HUES64 (cell line): Measurements from ENCODE around the gene PRL. TPM values are rescaled to one million over a fixed set of nuclear protein-coding genes. Genes with fewer than 3 reads are reported as not detected.

Source experiments
- H3K27ac ChIP-seq: 2 replicates; pipeline ENCODE4 v1.7.0; 2013; ENCODE audit warnings: low read depth, low read length, inconsistent platforms
- H3K27me3 ChIP-seq: 2 replicates; pipeline ENCODE4 v1.6.1; 2013; ENCODE audit warnings: mild to moderate bottlenecking, low read length; ENCODE audit not compliant: insufficient read depth
- H3K36me3 ChIP-seq: 2 replicates; pipeline ENCODE4 v1.6.1; 2013; ENCODE audit warnings: mild to moderate bottlenecking, low read length; ENCODE audit not compliant: insufficient read depth
- H3K4me1 ChIP-seq: 2 replicates; pipeline ENCODE4 v1.6.1; 2013; ENCODE audit warnings: mild to moderate bottlenecking, low read length, moderate library complexity; ENCODE audit not compliant: insufficient read depth
- H3K4me3 ChIP-seq: 2 replicates; pipeline ENCODE4 v1.5.1; 2013; ENCODE audit warnings: mild to moderate bottlenecking, low read length, moderate library complexity
- H3K9ac ChIP-seq: 2 replicates; pipeline ENCODE4 v1.6.1; 2013; ENCODE audit warnings: mild to moderate bottlenecking, low read depth, low read length
- H3K9me3 ChIP-seq: 2 replicates; pipeline ENCODE4 v1.6.1; 2013; ENCODE audit warnings: low read depth, low read length; ENCODE audit not compliant: insufficient read depth
- WGBS: fragments of 150-250, 120-280 bp; methylation state at CpG from one replicate; pipeline ENCODE4 v1.1.7; 2013; ENCODE audit warnings: missing lambda C conversion rate; 5-methylcytosine and 5-hydroxymethylcytosine counted together
- polyA plus RNA-seq, 2 experiments: library from polyadenylated mRNA; stranded (reverse); fragments of 50-300 nt; gene quantifications; one replicate each; pipeline ENCODE4 v1.2.3, GENCODE V29; 2013

PRL gene
- not detected for polyA plus RNA-seq (2013, experiment 1 of 2)
- polyA plus RNA-seq (2013, experiment 2 of 2): not detected

- H3K36me3 ChIP-seq: no peaks in the 10 kb centered on the region
- no peaks in the 10 kb centered on the region for H3K9me3 ChIP-seq
- no peak within 1 kb of the TSS for H3K9ac ChIP-seq
- WGBS: 91% methylated on average over 5 of the region's 6 CpGs
- no peak within 1 kb of the TSS for H3K4me3 ChIP-seq
- no peak within 1 kb of the TSS for H3K27ac ChIP-seq
- no peaks in the 10 kb centered on the region for H3K27me3 ChIP-seq
- H3K4me1 ChIP-seq: peaks cover 7% of the 10 kb centered on the region; the same call in 1 of the 2 replicates
These were observed at the start of gene PRL for GRCh38 chr6:22296936-22297335. PRL (minus strand) TSS chr6:22297036; CDS start chr6:22296982, 54 bp downstream.

DNA sequence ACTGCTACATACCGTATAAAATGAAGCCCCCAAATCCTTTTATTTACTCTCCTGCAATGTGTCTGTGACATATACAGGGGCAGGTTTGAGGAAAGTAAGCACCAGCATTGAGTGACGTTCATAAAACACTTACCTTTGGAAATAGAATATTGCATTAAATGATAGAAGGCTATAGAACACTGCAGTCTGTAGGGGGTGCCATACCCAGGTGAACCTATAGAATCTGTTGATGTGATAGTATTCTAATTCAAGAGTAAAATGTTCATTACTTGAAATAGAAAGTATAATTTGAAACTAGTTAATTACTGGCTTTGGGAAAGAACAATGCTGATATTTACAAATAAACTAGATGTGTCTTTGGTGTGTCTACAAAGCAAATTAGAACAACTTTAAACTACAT is 47.0 kb upstream of the PRL start:
- H3K4me1 ChIP-seq: no peaks in the 10 kb centered on the region
- H3K9me3 ChIP-seq: no peaks in the 10 kb centered on the region
- no peaks in the 10 kb centered on the region for H3K27me3 ChIP-seq
- no peaks in the 10 kb centered on the region for H3K36me3 ChIP-seq
- H3K4me3 ChIP-seq: no peak overlapping the region
- 80% methylated on average over 2 of the region's 2 CpGs for WGBS
- no peak overlapping the region for H3K9ac ChIP-seq
- no peak overlapping the region for H3K27ac ChIP-seq

DNA sequence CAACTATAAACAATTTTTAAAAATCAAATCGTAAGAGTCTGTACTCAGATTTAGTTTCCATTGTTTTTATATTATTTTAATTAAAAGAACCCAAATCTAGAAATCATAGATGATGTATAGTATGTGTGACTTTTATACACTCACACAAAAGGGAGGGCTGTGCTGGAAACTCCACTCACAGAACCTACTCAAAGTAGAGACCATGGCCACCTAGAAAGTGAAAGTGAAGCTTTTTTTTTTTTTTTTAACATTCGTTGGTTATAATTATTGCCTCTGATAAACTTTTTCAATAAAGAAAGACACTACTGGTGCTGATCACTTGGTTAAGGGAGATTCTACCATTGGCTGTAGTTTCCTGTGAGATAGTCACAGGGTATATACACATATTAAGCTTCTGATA is 37.9 kb upstream of the PRL start:
- Histone ChIP-seq H3K36me3 (no peaks in the 10 kb centered on the region), H3K27ac (no peak overlapping the region), H3K9ac (no peak overlapping the region), H3K27me3 (no peaks in the 10 kb centered on the region), H3K4me1 (peaks cover 7% of the 10 kb centered on the region; the same call in 1 of the 2 replicates), H3K4me3 (no peak overlapping the region), H3K9me3 (no peaks in the 10 kb centered on the region)
- no CpG with 5 or more reads among the region's 2 CpGs for WGBS

- no peaks in the 10 kb centered on the region for H3K9me3 ChIP-seq
- H3K4me1 ChIP-seq: peaks cover 7% of the 10 kb centered on the region; the same call in 1 of the 2 replicates
- no peaks in the 10 kb centered on the region for H3K27me3 ChIP-seq
- H3K27ac ChIP-seq: no peak overlapping the region
- H3K4me3 ChIP-seq: no peak overlapping the region
- no peaks in the 10 kb centered on the region for H3K36me3 ChIP-seq
- H3K9ac ChIP-seq: no peak overlapping the region
These were observed 37.0 kb upstream of the PRL start for GRCh38 chr6:22333802-22334201.

DNA sequence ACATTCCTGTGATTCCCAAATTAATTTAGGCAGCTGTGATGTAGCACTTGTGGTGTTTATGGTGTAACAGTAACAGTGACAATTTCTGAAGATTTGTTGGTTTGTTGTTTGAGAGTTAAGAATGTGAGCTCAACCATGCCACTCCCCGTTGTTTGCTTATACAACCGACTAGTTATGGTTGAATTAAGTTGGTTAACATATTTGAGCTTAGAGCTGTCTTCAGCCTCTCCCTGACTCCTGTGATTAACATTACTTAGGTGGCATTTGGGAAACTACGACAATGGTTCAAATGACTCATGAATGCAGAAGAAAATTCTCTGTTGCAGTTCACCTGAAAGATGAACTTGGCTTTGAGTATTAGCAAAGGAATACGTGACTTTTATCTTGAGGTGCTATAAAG is 35.9 kb upstream of the PRL start:
- Histone ChIP-seq H3K4me1 (peaks cover 7% of the 10 kb centered on the region; the same call in 1 of the 2 replicates), H3K9ac (no peak overlapping the region), H3K9me3 (no peaks in the 10 kb centered on the region), H3K27me3 (no peaks in the 10 kb centered on the region), H3K36me3 (no peaks in the 10 kb centered on the region), H3K4me3 (no peak overlapping the region), H3K27ac (no peak overlapping the region)
- WGBS: 76% methylated on average over 3 of the region's 4 CpGs

- 95% methylated on average over 2 of the region's 2 CpGs for WGBS
- no peaks in the 10 kb centered on the region for H3K36me3 ChIP-seq
- H3K9me3 ChIP-seq: no peaks in the 10 kb centered on the region
- H3K9ac ChIP-seq: no peak overlapping the region
- H3K27me3 ChIP-seq: no peaks in the 10 kb centered on the region
- peaks cover 7% of the 10 kb centered on the region; the same call in 1 of the 2 replicates for H3K4me1 ChIP-seq
- H3K4me3 ChIP-seq: no peak overlapping the region
- H3K27ac ChIP-seq: no peak overlapping the region
These were observed 35.4 kb upstream of the PRL start for GRCh38 chr6:22332216-22332615.

GRCh38 chr6:22330941-22331340 is 34.1 kb upstream of the PRL start:
- Histone ChIP-seq H3K4me3 (no peak overlapping the region), H3K9me3 (no peaks in the 10 kb centered on the region), H3K27me3 (no peaks in the 10 kb centered on the region), H3K36me3 (no peaks in the 10 kb centered on the region), H3K27ac (no peak overlapping the region), H3K9ac (no peak overlapping the region), H3K4me1 (peaks cover 7% of the 10 kb centered on the region; the same call in 1 of the 2 replicates)
- WGBS: 93% methylated on average over 4 of the region's 4 CpGs

- no peak overlapping the region for H3K27ac ChIP-seq
- WGBS: 93% methylated on average over 5 of the region's 5 CpGs
- H3K4me3 ChIP-seq: no peak overlapping the region
- H3K9ac ChIP-seq: no peak overlapping the region
- no peaks in the 10 kb centered on the region for H3K36me3 ChIP-seq
- no peaks in the 10 kb centered on the region for H3K27me3 ChIP-seq
- no peaks in the 10 kb centered on the region for H3K9me3 ChIP-seq
- peaks cover 7% of the 10 kb centered on the region; the same call in 1 of the 2 replicates for H3K4me1 ChIP-seq
These were observed 31.6 kb upstream of the PRL start for GRCh38 chr6:22328474-22328873.

DNA sequence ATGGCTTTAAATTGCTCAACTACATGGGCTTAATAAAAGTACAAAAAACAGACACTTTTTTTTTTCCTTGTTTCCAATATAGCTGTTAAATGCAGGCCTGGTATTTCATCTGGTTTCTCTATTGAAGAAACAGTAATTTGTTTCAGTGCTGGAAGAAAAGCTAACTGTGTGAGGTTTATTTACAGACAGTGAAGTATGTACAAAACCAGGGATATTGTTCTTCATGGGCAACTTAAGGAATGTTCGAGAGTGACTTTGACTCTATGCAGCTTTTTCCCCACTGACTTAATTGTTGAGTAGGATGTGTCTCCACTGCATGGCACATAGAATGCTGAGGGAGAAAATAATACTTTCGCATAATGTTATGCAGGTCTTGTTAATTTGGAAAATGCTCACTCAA is 31.0 kb upstream of the PRL start:
- Histone ChIP-seq H3K27ac (no peak overlapping the region), H3K9ac (no peak overlapping the region), H3K27me3 (no peaks in the 10 kb centered on the region), H3K9me3 (no peaks in the 10 kb centered on the region), H3K36me3 (no peaks in the 10 kb centered on the region), H3K4me1 (peaks cover 5% of the 10 kb centered on the region; the same call in 1 of the 2 replicates), H3K4me3 (no peak overlapping the region)
- WGBS: 90% methylated on average over 2 of the region's 2 CpGs

GRCh38 chr6:22326500-22326899 is 29.7 kb upstream of the PRL start:
- H3K9me3 ChIP-seq: no peaks in the 10 kb centered on the region
- no peak overlapping the region for H3K9ac ChIP-seq
- peaks cover 3% of the 10 kb centered on the region; the same call in 1 of the 2 replicates for H3K4me1 ChIP-seq
- no peaks in the 10 kb centered on the region for H3K36me3 ChIP-seq
- H3K27me3 ChIP-seq: no peaks in the 10 kb centered on the region
- 90% methylated on average over 6 of the region's 6 CpGs for WGBS
- no peak overlapping the region for H3K4me3 ChIP-seq
- no peak overlapping the region for H3K27ac ChIP-seq

DNA sequence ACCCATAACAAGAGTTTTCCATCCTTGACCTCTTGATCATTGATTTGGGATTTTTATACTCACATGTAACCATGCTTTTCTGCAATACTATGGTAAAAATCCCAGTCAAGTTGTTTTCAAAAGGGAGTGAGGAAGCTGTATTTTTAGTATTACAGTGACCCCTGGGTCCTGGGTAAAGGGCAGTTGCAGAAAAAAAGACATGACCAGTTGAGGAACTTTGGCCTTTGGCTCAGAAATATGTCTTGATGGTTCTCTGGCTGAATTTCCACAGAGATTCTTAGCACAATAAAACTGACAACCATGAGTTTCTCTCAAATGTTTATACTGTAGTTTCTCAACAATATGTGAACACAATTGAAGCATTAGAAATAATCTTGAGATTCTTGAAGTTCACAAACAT is 28.6 kb upstream of the PRL start:
- no peak overlapping the region for H3K4me3 ChIP-seq
- H3K9ac ChIP-seq: no peak overlapping the region
- H3K27me3 ChIP-seq: no peaks in the 10 kb centered on the region
- H3K9me3 ChIP-seq: no peaks in the 10 kb centered on the region
- H3K36me3 ChIP-seq: no peaks in the 10 kb centered on the region
- no peak overlapping the region for H3K27ac ChIP-seq
- H3K4me1 ChIP-seq: peaks cover 3% of the 10 kb centered on the region; the same call in 1 of the 2 replicates

- peaks cover 4% of the 10 kb centered on the region for H3K9me3 ChIP-seq
- H3K36me3 ChIP-seq: no peaks in the 10 kb centered on the region
- no peaks in the 10 kb centered on the region for H3K27me3 ChIP-seq
- H3K27ac ChIP-seq: no peak overlapping the region
- H3K9ac ChIP-seq: no peak overlapping the region
- WGBS: 100% methylated on average over 1 of the region's 1 CpG
- no peak overlapping the region for H3K4me3 ChIP-seq
- peaks cover 3% of the 10 kb centered on the region; the same call in 1 of the 2 replicates for H3K4me1 ChIP-seq
These were observed 27.0 kb upstream of the PRL start for GRCh38 chr6:22323848-22324247.
